HG03159 (cell line): Measurements from ENCODE around the gene DNAH17.

Source experiments
- ATAC-seq: cut with Tn5 transposase; IDR thresholded peaks from one replicate; pipeline ENCODE4 v1.9.1; 2021; ENCODE audit warnings: mild to moderate bottlenecking, moderate library complexity; ENCODE audit not compliant: unreplicated experiment

The DNAH17 gene

DNA sequence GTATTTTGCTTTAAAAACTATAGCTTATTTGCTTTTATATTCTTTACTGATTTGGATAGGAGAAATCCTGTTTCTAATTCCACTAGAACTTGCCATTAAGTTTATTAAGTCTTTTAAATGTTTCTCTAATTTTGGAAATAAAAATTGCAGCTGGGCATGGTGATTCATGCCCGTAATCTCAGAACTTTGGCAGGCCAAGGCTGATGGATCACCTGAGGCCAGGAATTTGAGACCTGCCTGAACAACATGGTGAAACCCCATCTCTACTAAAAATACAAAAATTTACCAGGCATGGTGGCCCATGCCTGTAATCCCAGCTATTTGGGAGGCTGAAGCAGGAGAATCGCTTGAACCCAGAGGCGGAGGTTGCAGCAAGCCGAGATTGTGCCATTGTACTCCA is 30.7 kb downstream of the DNAH17 start:
- ATAC-seq = no peak

DNA sequence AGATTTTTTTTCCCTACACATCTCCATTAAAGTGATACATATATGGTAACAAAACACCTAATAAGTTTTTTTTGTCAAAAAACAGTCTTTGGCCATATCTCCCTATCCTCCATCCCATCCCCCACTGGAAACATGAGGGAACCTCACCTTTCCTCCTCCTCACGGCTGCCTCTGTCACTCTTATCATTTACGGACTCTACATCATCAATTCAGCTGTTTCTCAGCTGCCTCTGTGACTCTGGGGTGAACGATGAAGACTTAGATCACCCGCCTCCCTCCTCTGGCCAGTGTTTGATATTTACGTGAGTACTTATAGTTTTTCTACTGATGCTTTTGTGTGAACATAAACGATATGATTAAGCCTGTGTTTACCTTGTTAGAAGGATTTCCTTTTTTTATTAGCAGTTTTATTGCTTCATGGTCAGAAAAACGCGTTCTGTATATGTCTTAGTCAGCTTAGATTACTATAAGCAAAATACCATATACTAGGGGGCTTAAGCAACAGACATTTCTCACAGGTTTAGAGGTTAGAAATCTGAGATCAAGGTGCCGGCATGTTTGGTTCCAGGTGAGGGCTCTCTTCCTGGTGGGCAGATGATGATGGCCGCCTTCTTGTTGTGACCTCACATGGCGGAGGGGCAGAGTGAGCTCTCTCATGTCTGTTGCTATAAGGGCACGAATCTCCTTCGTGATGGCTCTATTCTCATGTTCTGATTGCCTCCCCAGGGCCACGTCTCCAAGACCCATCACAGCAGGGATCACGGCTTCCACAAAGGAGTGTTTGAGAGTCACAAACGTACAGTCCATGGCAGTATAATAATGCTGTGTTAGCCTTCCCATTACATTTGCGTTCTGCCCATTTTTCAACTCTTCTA is 32.1 kb downstream of the DNAH17 start:
- no peak for ATAC-seq

DNA sequence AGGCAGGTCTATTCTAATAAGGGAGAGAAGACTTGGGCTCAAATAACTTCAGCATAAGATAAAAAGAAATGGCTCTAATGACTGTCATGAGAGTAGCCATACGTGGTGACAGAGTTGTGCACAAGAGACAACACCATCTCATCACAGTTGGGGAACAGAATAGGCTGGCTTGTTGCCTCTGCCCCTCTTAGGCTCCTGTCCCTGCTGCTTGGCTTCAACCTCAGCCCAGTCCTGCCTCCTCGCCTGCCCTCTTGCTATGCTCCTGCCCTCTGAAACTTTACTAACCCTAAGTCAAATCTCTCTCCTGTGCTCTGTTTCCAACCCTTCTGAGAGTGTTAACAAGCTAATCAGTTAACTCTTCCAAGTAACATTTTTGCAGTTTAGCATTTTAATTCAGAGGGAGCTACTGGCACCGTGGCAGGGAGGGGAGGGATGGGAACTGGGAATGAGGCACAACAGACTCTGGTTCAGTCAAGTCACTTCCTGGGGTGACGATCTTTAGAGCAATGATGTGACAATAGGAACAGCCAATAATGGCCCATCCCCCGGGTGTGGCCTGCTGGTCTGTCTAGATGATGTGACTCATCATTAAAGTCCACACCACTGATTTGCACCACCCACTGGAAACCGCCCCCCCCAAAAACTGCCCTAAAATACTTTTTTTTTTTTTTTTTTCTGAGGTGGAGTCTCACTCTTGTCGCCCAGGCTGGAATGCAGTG is 35.5 kb downstream of the DNAH17 start:
- no peak for ATAC-seq

DNA sequence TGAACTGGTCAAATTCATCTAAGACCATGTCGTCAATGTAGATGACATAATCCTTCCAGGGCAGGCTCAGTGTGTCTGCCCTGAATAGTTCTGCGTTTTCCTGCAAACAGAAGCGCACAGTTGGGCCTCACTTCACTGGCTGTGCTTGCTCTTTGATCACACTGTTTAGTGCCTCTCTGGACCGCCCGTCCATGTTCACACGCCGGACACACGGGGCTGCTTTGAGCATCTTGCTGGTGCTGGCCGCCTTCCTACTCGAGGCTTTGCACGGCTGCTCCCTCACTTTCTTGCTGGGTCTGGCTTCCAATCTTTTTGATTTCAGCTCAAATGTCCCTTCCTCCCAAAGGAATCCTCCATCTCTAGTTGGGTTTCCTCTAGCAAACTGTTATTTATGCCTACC is 37.4 kb downstream of the DNAH17 start:
- no peak for ATAC-seq

DNA sequence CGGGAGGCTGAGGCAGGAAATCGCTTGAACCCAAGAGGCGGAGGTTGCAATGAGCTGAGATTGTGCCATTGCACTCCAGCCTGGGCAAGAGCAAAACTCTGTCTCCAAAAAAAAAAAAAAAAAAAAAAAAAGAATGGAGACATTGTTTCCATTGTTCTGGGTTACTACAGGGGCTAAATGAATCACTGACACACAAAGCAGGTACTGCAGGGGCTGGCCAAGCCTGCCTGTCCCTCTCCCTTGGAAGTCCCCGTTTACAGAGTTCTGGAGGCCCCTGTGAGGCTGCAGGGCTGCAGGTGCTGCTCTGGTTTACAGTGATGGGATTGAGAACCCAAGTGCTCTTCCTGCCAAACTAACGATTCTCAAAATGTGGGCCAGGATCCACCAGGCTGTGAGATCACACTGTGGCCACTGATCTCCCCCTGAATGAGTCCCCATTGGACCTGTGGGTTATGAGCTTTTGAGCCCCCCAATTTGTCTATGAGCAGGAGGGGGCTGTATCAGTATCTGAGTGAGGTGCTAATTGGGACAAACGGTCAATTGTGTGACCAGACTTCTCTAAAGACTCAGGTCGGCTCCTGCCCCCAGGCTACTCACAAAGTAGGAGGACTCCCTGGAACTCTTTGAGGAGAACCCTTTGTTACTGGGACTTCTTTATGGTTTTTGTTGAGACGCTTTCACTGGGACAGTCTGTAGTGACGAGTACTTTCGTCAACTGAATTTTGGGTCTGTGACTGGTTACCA is 39.0 kb downstream of the DNAH17 start:
- ATAC-seq = no peak

DNA sequence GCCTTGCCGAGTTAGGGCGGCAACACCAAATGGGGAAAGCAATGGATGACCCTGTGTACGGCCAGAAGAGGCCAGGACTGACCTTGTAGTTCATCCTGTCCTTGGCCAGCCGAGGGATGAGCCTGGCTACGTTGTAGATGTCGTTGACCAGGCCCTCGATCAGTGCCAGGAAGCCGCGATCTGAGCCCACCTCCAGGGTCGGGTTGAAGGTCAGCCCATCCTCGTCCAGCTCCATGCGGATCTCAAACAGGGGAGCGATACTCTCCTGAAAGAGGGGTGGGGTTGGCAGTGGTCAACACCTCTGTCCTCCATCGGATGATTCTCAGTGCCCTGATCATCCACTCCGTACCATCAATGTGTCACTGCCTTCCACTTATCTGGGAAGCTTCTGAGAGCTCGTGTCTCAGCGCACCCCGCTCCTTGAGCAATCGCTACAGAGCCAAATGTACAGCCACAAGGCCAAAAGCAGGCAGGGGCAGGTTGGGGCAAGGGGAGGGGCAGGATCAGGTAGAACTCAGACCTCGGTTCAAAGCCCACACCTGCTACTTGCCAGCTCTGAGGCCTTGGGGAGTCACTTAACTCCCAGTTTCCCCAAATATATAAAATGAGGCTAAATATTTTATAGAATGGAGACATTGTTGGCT is 39.9 kb downstream of the DNAH17 start:
- ATAC-seq = no peak

DNA sequence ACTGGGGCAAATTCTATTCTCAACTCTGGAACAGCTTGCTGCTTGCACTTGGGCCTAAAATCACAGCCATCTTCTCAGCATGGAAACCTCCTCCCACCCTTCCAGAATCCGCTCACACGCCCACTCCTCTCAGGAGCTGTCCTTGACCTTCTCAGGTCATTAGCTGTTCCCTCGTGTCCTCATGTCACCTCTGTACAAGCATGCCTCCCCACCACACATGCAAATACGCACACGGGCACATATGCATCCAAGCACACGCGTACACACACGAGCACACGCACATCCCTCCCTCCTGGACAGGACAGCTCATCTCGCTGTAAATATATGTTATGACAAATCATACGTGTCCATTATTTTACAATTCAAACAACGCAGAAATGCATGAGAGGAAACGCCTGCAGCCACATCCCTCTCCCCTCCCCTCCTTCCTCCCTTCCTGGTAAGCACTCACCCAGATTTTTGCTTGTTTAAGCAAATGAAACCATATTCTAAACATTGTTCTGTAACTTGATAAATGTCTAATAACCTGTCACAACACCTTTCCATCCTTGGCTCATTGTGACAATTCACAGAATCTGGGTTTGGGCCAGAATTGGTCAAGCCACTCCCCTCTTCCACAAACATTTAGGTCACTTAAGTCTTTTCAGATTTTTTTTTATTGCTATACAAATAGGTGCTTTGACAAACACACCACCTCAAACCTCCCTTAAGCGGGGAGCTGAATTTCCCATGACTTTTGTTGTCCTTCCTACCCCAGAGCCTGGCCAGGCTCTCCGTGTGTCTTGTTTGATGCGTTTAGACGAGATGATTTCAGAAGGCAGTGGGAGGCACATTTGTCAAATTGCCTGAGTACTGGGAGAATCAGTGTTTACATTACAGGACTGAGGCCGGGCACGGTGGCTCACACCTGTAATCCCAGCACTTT is 41.7 kb downstream of the DNAH17 start:
- no peak for ATAC-seq

DNA sequence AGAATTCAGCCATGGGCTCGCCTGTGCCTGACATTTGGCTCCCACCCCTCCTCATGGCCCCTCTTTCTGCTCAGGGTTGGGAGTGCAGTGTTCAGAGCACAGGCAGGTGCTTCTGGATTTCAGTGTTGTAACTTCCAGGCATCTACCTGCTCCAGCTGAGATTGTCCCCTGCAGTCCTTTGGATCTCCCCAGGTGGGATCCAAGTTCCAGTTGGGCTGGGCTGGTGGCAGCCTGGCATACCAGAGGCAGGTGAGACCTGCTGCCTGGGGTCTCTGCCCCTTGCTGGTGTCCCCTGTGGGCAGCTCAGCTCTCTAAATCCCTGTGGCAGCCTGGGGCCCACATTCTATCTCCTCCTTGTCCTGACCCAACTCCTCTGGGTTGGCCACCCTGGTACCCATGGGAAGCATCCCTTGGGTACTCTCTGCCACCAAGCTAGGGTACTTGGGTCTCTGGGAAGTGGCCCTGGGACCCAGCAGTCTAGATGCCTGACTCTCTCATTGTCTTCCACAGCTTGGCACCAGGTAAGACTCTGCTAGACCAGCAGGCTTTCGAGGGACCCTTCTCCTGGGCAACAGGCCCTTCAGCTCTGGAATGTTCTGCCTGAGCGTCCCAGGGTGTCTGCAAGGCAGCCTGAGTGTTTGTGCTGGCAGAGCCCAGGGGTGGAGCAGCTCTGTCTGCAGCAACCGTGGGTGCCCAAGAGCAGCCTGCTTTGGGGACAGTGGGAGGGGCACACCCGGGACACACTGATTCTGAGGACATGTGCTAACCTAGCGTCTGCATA is 42.5 kb downstream of the DNAH17 start:
- no peak for ATAC-seq

DNA sequence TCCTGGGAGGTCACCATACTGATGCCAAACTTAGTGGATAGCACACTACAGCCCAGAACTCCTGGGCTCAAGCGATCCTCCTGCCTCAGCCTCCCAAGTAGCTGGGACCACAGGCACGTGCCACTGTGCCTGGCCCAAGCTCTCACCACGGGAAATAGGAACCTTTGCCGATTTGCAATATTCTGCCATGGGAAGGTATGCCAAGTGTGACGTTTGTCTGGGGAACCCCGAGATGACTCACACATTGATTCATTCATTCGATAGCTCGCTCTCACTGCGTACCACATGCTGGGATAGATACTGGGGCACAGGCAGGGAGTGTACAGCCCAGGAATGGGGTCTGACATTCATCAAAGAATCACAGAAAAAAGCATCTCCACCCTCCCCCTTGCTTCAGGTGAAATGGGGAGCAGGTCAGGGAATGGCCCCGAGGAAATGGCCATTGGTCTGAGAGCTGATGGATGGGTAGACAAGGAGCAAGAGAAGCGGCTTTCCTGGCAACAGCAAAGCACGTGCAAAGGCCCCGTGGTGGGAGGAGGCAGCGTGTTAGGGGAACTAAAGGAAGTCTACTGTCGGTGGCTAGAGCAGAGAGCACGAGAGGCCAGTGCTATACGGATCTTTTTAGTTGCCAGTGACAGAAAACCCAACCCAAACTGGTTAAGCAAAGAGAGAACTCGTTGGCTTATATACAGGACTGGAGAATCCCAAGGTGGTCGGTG is 44.1 kb downstream of the DNAH17 start:
- ATAC-seq = no peak

DNA sequence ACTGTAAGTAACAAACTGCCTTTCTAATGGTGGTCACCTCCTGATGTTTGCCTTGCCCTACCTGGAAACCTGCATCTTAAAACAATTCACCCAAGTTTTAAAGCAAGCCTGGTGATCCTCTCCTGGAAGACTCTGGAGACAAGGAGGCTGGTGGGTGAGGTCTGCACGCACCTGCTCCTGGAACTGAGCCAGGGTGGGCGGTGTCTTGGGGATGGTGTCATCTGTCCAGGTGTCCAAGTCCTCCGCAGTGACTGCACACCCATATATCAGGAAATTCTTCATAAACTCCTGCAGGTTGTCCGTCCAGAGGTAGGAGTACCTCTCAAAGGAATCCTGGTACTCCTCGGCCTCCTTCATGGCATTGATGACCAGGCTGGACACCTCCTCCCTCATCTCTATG is 44.9 kb downstream of the DNAH17 start:
- ATAC-seq = no peak

DNA sequence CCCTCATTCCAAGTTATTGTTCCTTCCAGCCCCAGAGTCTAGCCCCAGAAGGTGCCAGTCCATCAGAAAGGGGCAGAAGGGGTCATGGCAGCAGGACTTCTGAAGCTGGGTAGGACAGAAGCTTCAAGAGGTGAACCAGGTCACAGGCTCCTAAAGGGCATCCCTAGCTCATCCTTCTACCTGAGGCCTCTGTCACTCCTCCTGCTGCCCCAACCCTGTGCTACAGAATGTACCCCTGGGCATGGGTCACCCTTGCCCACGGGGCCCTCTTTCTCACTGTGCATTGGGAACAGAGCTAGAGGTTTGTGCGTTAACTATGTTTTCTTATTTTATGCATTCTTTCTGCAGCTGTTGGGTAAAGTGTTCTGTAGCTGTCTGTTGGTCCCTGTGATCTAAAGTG is 46.5 kb downstream of the DNAH17 start:
- no peak for ATAC-seq

DNA sequence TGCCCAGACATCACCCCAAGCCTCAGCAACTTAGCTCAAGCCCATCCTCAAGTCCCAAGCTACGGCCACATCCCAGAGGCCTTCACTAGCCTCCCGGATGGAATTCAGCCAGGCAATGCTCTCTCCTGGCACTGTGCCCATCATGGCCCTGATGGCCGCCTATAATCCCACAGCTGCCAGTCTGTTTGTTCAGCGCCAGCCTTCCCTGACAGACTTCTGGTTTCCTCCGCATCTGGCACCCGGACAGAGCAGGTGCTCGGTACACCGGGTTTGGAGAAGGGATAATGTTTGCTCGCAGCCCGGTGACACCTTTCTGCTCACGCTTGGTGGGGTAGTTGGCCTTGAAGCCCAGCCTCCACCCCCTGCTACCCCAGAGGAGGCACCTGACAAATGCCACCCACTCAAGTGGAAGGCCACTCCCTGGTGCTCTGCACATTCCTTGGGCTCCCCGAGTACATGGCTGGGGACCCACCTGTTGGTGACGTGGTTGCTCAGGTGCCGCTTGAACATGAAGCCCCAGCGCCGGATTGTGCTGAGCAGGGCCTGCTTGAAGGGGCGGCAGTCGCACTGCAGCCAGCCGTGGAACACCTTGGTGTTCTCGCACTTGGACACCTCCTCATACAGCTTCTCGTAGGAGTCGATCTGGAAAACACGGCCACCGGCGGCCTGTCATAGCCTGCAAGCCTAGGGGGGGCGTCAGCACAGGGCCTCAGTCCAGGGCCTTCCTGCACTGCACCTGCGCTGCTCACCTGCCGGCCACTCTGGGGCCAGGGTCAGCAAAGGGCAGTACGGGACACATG is 47.1 kb downstream of the DNAH17 start:
- ATAC-seq = no peak

DNA sequence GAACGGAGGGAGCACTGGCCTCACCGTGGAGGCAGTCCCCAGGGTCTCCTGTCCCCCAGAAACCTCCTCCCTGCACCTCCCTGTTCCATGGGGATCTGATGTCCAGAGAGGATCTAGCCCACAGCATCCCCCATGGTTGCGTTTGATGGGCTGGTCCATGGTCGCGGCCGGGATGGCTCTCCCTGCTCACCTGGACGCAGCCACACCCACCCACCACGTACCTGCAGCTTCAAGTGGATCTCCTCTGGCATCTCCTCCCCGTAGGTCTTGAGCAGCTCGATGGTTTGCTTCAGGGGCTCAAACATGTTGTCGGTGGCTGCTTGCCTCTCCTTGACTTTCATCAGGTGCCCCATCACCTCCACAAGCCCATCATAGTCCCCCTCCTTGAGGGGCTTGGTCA is 47.9 kb downstream of the DNAH17 start:
- no peak for ATAC-seq

DNA sequence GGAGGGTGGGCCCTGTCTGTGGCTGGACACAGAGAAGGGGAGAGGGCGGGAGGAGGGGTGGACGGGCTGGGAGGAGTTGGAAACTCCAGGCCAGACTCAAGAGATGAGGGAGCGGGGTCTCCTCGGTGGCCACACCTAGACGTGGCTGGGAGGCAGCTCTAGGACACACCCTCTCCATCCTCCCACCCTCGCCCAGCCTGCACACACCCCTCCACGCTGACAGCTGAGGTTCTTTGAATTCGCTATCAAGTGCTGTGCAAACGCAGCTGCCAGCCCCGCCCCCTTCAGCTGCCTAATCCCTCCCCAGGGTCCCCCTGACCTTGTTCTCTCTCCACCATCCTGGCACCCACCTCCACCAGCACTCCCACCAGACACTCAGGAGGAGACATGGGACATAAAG is 48.7 kb downstream of the DNAH17 start:
- no peak for ATAC-seq

DNA sequence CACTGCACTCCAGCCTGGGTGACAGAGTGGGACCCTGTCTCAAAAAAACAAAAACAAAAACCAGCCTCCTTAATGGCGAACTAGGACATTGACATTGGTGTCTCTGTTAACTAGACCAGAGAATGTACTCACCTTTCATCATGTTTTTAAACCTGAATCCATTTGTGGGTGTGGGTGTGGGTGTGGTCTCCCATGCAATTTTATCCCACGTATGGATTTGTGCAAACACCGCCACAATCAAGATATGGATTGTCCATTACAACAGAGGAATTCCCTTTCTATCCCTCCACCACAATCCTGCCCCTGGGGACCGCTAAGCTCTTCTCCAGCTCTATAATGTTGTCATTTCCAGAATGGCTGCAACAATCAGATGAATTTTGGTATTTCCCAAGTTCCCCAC is 49.9 kb downstream of the DNAH17 start:
- no peak for ATAC-seq

DNA sequence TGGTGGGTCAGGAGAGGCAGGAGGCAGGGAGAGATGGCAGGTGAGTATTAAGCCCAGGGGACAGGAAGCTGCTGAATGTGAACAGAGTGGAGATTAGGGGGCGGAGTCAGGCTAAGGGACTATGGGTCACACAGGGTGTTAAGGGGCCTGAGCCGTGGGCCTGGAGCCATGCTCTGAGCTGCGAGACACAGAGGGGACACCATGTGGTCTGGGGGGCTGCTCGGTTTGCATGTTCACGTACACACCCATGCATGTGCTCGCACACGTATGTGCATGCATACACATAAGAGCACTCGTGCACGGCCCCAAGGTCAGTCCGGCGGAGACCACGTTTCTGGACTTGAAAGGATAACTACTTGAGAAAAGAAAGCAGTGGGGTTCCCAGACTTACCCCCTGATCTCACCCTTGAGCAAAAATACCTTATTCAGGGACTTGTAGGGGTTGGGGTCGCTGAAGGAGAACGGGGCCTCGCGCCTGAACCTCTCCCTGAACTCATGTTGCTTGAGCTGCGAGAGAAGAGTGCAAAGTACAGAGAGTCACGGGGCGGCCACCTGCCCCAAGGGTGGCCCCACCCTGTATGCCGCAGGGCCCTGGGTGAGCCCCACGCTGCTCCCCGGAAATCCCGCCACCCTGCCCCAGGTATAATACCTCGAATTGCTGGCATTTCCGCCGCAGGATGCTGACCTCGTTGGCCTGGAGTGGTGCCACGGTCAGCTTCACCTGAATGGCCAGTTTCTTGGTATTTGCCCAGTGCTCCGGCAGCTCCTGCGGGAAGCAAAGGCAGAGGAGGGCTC is 50.8 kb downstream of the DNAH17 start:
- ATAC-seq = no peak

DNA sequence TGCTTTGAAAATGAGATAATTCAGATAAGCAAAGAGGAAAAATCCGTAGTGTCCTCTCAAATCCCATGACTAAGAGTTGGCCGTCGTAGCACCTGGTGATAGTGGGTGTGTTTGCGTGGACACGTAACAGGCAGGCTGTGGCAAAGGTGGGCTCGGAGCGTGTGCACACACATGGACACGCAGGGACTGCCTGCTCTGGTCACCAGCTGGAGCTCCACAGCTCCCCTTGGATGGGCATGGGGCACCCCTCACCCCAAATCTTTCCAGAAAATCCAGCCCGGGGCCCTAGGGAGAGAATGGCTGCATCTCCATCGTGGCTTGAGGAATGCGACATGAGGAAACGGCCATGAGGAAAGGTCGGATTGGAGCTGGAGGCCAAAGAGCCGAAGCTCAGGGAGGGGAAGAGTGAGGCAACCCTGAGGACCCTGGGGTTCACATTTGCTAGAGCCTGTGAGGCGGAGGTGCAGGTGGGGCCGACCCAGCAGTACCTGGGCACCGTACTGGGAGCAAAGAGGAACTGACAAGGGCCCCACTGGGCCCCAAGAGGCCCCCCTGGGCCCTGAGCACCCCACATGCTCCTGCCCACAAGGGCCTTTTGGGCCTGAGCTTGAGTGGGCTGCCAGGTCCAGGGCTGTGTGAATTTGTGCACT is 51.6 kb downstream of the DNAH17 start:
- no peak for ATAC-seq
